ENCODE results near the gene CCDC18.

GRCh38 chr1:93142161-93142560 is 38.4 kb upstream of the CCDC18 start:
- no peak for TF ChIP-seq CTCF (IDR thresholded peaks at IDR 0.05)
- TF ChIP-seq ZFX (IDR thresholded peaks at IDR 0.05; ENCODE audit: borderline replicate concordance), result no peak
